GM23248 (cell line): ENCODE data around the gene SLFN12. TPM values are rescaled to one million over a fixed set of nuclear protein-coding genes. Genes with fewer than 3 reads are reported as not detected.
A peak's percentile ranks its signal among the peaks of the same experiment; 100 is the strongest.

ENCODE experiments used
- DNase-seq: peaks from one replicate; pipeline ENCODE4 v3.0.0-alpha.2; 2015
- H2AFZ ChIP-seq: fragments of 200-600 bp; sonication (generic); 2 replicates; pipeline ENCODE4 v1.6.1; 2016; ENCODE audit warnings: antibody characterized with exemption
- H3F3A ChIP-seq: fragments of 200-600 bp; sonication (generic); 2 replicates; pipeline ENCODE4 v1.6.1; 2016; ENCODE audit warnings: mild to moderate bottlenecking, antibody characterized with exemption, mixed run types; ENCODE audit not compliant: insufficient read depth
- H3K27ac ChIP-seq: fragments of 200-600 bp; sonication (generic); 2 replicates; pipeline ENCODE4 v1.5.1; 2016; ENCODE audit warnings: mild to moderate bottlenecking
- H3K27me3 ChIP-seq: fragments of 200-600 bp; sonication (generic); replicated peaks from 2 replicates; pipeline ENCODE4 v1.6.1; 2016; ENCODE audit warnings: mild to moderate bottlenecking; ENCODE audit not compliant: insufficient read depth
- H3K36me3 ChIP-seq: fragments of 200-600 bp; sonication (generic); 2 replicates; pipeline ENCODE4 v1.6.1; 2016; ENCODE audit warnings: low read depth, mild to moderate bottlenecking
- H3K4me1 ChIP-seq: fragments of 200-600 bp; sonication (generic); 2 replicates; pipeline ENCODE4 v1.6.1; 2016; ENCODE audit warnings: mild to moderate bottlenecking; ENCODE audit not compliant: insufficient read depth
- H3K4me2 ChIP-seq: fragments of 200-600 bp; sonication (generic); one replicate; pipeline ENCODE4 v1.6.1; 2016; ENCODE audit warnings: mild to moderate bottlenecking; ENCODE audit not compliant: unreplicated experiment
- H3K4me3 ChIP-seq: fragments of 200-600 bp; sonication (generic); 2 replicates; pipeline ENCODE4 v1.5.1; 2016; ENCODE audit warnings: mild to moderate bottlenecking
- H3K79me2 ChIP-seq: fragments of 200-600 bp; sonication (generic); 2 replicates; pipeline ENCODE4 v1.6.1; 2016; ENCODE audit warnings: mild to moderate bottlenecking; ENCODE audit not compliant: insufficient read depth
- H3K9ac ChIP-seq: fragments of 200-600 bp; sonication (generic); 2 replicates; pipeline ENCODE4 v1.6.1; 2016; ENCODE audit warnings: mild to moderate bottlenecking
- H3K9me2 ChIP-seq: fragments of 200-600 bp; sonication (generic); 2 replicates; pipeline ENCODE4 v1.6.1; 2016; ENCODE audit warnings: mixed run types, mild to moderate bottlenecking, moderate library complexity; ENCODE audit not compliant: insufficient read depth
- H3K9me3 ChIP-seq: fragments of 200-600 bp; sonication (generic); one replicate; pipeline ENCODE4 v1.6.1; 2017; ENCODE audit warnings: low read depth
- H4K20me1 ChIP-seq: fragments of 200-600 bp; sonication (generic); 2 replicates; pipeline ENCODE4 v1.6.0; 2016; ENCODE audit not compliant: insufficient read depth
- EZH2 ChIP-seq: fragments of 200-600 bp; sonication (generic); IDR thresholded peaks from 2 replicates; pipeline ENCODE4 v1.6.1; 2018; ENCODE audit warnings: antibody characterized with exemption, mild to moderate bottlenecking; ENCODE audit not compliant: insufficient read depth, poor library complexity, severe bottlenecking
- EZH2phosphoT487 ChIP-seq: fragments of 200-600 bp; sonication (generic); IDR thresholded peaks from 2 replicates; pipeline ENCODE4 v1.6.1; 2018; ENCODE audit warnings: antibody characterized with exemption, moderate library complexity, mild to moderate bottlenecking, low read depth; ENCODE audit not compliant: insufficient read depth
- WGBS, 2 experiments: methylation state at CpG; one replicate each; pipeline ENCODE4 v1.1.6; 2015 to 2017; ENCODE audit warnings: low lambda C conversion rate in 2 of 2, low coverage in 1 of 2; ENCODE audit errors: missing lambda C conversion rate in 2 of 2; 5-methylcytosine and 5-hydroxymethylcytosine counted together
- in situ Hi-C: fragments of 300-500 bp; cut with MboI; formaldehyde crosslinking; loops from 2 replicates; pipeline ENCODE4 v1.15.0; 2020
- polyA plus RNA-seq: library from polyadenylated mRNA; unstranded; fragments of >200 nt; fragmentation: Nextera tagmentation; extraction: Ambion mirVana; gene quantifications from 2 replicates; pipeline ENCODE4 v1.2.1, GENCODE V29; 2016
- total RNA-seq: library from RNA; depleted of rRNA; stranded (reverse); fragments of >200 nt; shearing (Covaris generic); gene quantifications from 2 replicates; pipeline ENCODE4 v1.2.3, GENCODE V29; 2014; rRNA removed

Gene SLFN12
- total RNA-seq (32.0 and 41.2 TPM in 2 replicates), polyA plus RNA-seq (15.1 and 15.9 TPM in 2 replicates)

DNA sequence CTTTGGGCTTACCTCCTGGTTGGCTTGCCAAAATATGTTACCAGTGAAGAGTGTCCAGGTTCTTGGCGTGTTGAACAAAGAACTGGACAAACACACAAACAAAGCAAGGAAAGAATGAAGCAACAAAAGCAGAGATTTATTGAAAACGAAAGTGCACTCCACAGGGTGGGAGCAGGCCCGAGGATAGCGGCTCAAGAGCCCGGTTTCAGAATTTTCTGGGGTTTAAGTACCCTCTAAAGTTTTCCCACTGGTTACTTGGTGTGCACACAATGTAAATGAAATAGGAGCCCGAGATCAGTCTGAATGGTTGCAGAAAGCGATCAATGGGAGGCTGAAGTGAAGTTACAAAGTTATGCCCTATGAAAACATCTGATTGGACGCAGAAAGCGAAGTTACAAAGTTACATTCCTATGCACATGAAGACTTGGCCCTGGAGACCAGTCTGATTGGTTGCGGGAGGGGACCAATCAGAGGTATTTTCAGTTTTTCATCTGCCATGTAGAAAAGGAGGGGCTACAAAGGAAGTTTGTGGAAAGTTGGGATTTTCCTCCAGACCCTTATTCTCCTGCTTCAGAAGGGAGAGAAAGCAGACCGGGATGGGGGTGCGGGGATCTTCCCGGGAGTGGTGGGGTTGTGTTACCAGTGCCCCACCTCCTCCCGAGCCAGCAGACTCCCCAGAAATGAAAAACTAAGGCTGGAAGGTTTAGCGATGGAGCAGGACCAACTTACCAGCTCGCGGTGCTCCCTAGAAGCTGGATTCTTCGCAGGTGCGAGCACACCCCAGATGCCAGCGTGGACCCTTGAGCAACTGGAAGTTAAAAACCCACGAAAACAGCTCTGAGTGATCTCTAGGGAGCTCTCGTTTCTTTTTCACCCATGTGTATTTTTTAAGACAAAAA lies at the start of gene SLFN12:
Gene SLFN12 (minus strand): TSS at position 325 of the 899 bp plus-strand sequence. CDS start 9,472 bp downstream, outside the sequence.
- peaks cover 48% of the 10 kb centered on the region for H3K79me2 ChIP-seq
- no peaks in the 10 kb centered on the region for H3K9me3 ChIP-seq
- H3K9ac ChIP-seq, result peak within 1 kb of the TSS; percentile 88
- peak within 1 kb of the TSS; percentile 96 for H3K4me2 ChIP-seq
- H3F3A ChIP-seq, result peaks cover 10% of the 10 kb centered on the region; the same call in 1 of the 2 replicates
- TF ChIP-seq EZH2phosphoT487 (no peak), EZH2 (no peak)
- peak within 1 kb of the TSS; percentile 87 for H2AFZ ChIP-seq
- DNase-seq, result peak; percentile 94
- H3K4me1 ChIP-seq, result peaks cover 20% of the 10 kb centered on the region
- H3K27me3 ChIP-seq, result no peaks in the 10 kb centered on the region
- peak within 1 kb of the TSS; percentile 89 for H3K27ac ChIP-seq
- H3K4me3 ChIP-seq, result peak within 1 kb of the TSS; percentile 83
- no peaks in the 10 kb centered on the region; the same call in 1 of the 2 replicates for H3K9me2 ChIP-seq
- H3K36me3 ChIP-seq, result peaks cover 3% of the 10 kb centered on the region; the same call in 1 of the 2 replicates
- in situ Hi-C loops, result no loop called here
- 0 out of 2 replicates have a peak, but pooled peaks cover 6% of the 10 kb centered on the region for H4K20me1 ChIP-seq
- WGBS, 2 experiments, result 1 to 2% methylated on average over 22 of the region's 22 CpGs

DNA sequence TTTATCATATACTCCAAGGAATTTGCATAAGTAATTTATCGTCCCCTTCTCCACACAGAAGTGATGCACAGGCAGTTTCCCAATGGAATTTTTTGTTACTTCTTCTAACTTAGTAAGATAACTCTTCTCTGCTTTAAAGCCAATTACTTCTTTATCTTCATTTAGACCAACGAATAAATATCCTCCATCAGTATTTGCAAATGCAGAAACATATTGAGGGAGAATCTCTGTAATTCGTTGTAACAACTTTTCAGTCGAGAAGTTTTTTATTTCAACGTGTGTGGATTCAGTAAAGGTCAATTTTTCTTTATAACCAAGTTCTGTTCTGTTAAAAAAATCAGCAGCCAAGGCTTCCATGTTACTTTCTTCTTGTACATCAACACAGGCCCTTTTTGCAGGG lies 47.0 kb upstream of the SLFN12 start:
- no peaks in the 10 kb centered on the region for H3F3A ChIP-seq
- no peak overlapping the region for H3K4me2 ChIP-seq
- no peak overlapping the region for H3K4me3 ChIP-seq
- H3K9me2 ChIP-seq, result no peaks in the 10 kb centered on the region
- H3K9me3 ChIP-seq, result no peaks in the 10 kb centered on the region
- DNase-seq, result no peak
- no peaks in the 10 kb centered on the region for H3K79me2 ChIP-seq
- 20 to 21% methylated on average over 5 of the region's 5 CpGs for WGBS, 2 experiments
- H3K36me3 ChIP-seq, result no peaks in the 10 kb centered on the region
- no peak overlapping the region for H3K27ac ChIP-seq
- no peaks in the 10 kb centered on the region for H4K20me1 ChIP-seq
- in situ Hi-C loops, result no loop called here
- no peak overlapping the region for H2AFZ ChIP-seq
- H3K4me1 ChIP-seq, result no peaks in the 10 kb centered on the region
- peaks cover 39% of the 10 kb centered on the region for H3K27me3 ChIP-seq
- H3K9ac ChIP-seq, result no peak overlapping the region
- TF ChIP-seq EZH2 (no peak), EZH2phosphoT487 (no peak)

DNA sequence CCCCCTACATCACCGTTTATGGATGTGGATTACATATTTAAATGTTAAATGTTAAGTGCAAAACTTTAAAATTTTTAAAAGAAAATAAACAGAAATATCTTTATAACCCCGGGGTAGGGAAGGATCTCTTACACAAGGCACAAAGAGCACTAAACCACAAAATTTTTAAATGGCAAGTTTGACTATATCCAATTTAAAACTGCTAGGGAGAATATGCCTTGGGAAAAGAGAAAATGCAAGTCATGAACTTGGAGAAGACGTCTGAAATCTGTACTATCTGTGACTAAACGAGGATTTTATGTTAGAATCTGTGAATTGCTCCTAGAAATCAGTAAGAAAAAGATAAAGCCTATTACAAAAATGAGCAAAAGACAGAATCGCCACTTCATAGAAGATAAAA lies 44.9 kb upstream of the SLFN12 start:
- in situ Hi-C loops, result no loop called here
- no peaks in the 10 kb centered on the region for H3K9me3 ChIP-seq
- no peaks in the 10 kb centered on the region for H3K36me3 ChIP-seq
- no peaks in the 10 kb centered on the region for H3F3A ChIP-seq
- H3K4me3 ChIP-seq, result no peak overlapping the region
- H3K27me3 ChIP-seq, result peaks cover 36% of the 10 kb centered on the region
- TF ChIP-seq EZH2phosphoT487 (no peak), EZH2 (no peak)
- H3K9ac ChIP-seq, result no peak overlapping the region
- H3K27ac ChIP-seq, result no peak overlapping the region
- no peaks in the 10 kb centered on the region for H4K20me1 ChIP-seq
- H2AFZ ChIP-seq, result no peak overlapping the region
- no peaks in the 10 kb centered on the region for H3K9me2 ChIP-seq
- WGBS, 2 experiments, result 39 to 47% methylated on average over 5 of the region's 5 CpGs
- no peaks in the 10 kb centered on the region for H3K79me2 ChIP-seq
- no peak for DNase-seq
- H3K4me1 ChIP-seq, result no peaks in the 10 kb centered on the region
- no peak overlapping the region for H3K4me2 ChIP-seq

DNA sequence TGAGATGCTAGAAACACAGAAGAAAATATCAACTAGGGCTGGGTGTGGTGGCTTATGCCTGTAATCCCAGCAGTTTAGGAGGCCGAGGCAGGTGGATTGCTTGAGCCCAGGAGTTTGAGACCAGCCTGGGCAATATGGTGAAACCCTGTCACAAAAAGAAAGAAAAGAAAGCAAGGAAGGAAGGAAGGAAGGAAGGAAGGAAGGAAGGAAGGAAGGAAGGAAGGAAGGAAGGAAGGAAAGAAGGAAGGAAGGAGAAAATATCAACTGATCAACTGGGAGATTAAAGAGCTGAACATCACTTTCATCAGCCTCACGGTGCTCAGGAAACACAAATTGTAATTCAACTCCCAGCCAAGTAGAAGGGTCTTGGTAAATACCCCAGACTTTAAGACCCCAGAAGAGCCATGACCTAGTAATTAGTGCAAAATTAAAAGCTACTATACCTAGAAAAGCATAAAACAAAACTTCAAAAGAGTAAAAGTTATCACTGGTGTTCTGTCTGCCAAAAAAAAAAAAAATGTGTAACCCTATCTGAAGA lies 44.1 kb upstream of the SLFN12 start:
- Histone ChIP-seq H3K4me1 (no peaks in the 10 kb centered on the region), H3K4me3 (no peak overlapping the region), H3K9me2 (no peaks in the 10 kb centered on the region), H3K4me2 (no peak overlapping the region), H3K79me2 (no peaks in the 10 kb centered on the region), H4K20me1 (no peaks in the 10 kb centered on the region), H3K9me3 (no peaks in the 10 kb centered on the region), H2AFZ (no peak overlapping the region), H3F3A (no peaks in the 10 kb centered on the region), H3K27ac (no peak overlapping the region), H3K36me3 (no peaks in the 10 kb centered on the region), H3K9ac (no peak overlapping the region), H3K27me3 (peaks cover 36% of the 10 kb centered on the region)
- TF ChIP-seq EZH2 (no peak), EZH2phosphoT487 (no peak)
- DNase-seq, result no peak
- WGBS, 2 experiments, result 43 to 48% methylated on average over 2 of the region's 2 CpGs
- in situ Hi-C loops, result no loop called here
